Activated naive CD4-positive, alpha-beta T cell treated with anti-CD3 and anti-CD28 coated beads, Interleukin-2, amount 50 U/mL, for 24 hours (primary cell): ENCODE results near the gene OXCT2.

Experiments used
- H3K27ac Mint-ChIP-seq: one replicate; pipeline ENCODE4 v1.8.0; 2021; ENCODE audit warnings: mild to moderate bottlenecking, mixed read lengths
- H3K27me3 Mint-ChIP-seq: one replicate; pipeline ENCODE4 v1.8.0; 2021; ENCODE audit warnings: mixed read lengths
- H3K36me3 Mint-ChIP-seq: one replicate; pipeline ENCODE4 v1.8.0; 2021; ENCODE audit warnings: mixed read lengths
- H3K4me1 Mint-ChIP-seq: one replicate; pipeline ENCODE4 v1.8.0; 2021; ENCODE audit warnings: mixed read lengths
- H3K4me3 Mint-ChIP-seq: one replicate; pipeline ENCODE4 v1.8.0; 2021; ENCODE audit warnings: mild to moderate bottlenecking, mixed read lengths
- H3K9me3 Mint-ChIP-seq: one replicate; pipeline ENCODE4 v1.8.0; 2021; ENCODE audit warnings: mixed read lengths

Gene OXCT2

DNA sequence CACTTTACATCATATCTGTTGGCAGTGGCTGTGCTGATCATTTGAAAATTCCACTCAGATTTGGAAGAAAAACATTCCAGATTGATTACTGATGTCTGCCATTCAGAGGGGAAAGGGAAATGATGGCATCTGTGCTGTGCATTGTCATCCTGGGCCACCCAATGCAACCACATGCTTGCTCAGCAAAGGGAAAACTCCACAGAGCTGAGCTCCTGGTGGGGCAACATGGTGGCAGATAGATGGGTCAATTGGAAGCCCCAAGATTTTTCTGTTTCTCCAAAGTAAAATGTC, 11.8 kb downstream of the OXCT2 start:
- H3K27me3 Mint-ChIP-seq, result no peaks in the 10 kb centered on the region
- peaks cover 6% of the 10 kb centered on the region for H3K36me3 Mint-ChIP-seq
- H3K9me3 Mint-ChIP-seq, result no peaks in the 10 kb centered on the region

GRCh38 chr1:39758556-39759435, 12.4 kb downstream of the OXCT2 start:
- no peak overlapping the region for H3K4me3 Mint-ChIP-seq
- H3K4me1 Mint-ChIP-seq, result no peaks in the 10 kb centered on the region
- no peaks in the 10 kb centered on the region for H3K27me3 Mint-ChIP-seq
- no peak overlapping the region for H3K27ac Mint-ChIP-seq
- H3K9me3 Mint-ChIP-seq, result no peaks in the 10 kb centered on the region
- H3K36me3 Mint-ChIP-seq, result peaks cover 6% of the 10 kb centered on the region

More for the DNA sequence above, 11.8 kb downstream of the OXCT2 start:
- H3K27ac Mint-ChIP-seq, result peak overlapping the region; percentile 23
- no peak overlapping the region for H3K4me3 Mint-ChIP-seq
- H3K4me1 Mint-ChIP-seq, result no peaks in the 10 kb centered on the region

DNA sequence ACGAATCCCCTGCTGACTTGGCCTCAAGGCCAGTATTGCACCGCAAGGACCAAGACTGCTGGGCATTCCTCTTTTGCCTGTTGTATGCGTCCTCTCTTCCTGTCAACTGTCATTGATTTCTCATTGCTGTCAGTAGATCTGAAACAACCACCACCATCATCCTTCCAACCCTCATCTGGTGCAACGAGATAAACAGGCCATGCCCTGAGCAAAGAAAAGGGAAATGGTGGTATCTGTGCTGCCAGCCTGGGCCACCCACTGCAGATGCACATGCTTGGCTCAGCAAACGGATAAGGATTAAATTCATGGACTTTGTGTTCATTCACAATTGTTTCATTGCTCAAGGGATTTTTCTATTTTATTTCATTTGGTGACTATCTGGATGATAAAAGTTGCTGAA, 13.6 kb downstream of the OXCT2 start:
- Mint-ChIP-seq H3K36me3 (peaks cover 8% of the 10 kb centered on the region), H3K9me3 (no peaks in the 10 kb centered on the region), H3K4me1 (no peaks in the 10 kb centered on the region), H3K4me3 (no peak overlapping the region), H3K27ac (peak overlapping the region; percentile 8), H3K27me3 (no peaks in the 10 kb centered on the region)

GRCh38 chr1:39755965-39756659, 15.0 kb downstream of the OXCT2 start:
- Mint-ChIP-seq H3K27me3 (no peaks in the 10 kb centered on the region), H3K36me3 (peaks cover 10% of the 10 kb centered on the region), H3K9me3 (no peaks in the 10 kb centered on the region), H3K4me3 (no peak overlapping the region), H3K4me1 (no peaks in the 10 kb centered on the region), H3K27ac (no peak overlapping the region)

- H3K36me3 Mint-ChIP-seq, result peaks cover 13% of the 10 kb centered on the region
- no peaks in the 10 kb centered on the region for H3K27me3 Mint-ChIP-seq
- H3K27ac Mint-ChIP-seq, result no peak overlapping the region
Measured at GRCh38 chr1:39754906-39755504, 16.1 kb downstream of the OXCT2 start.

GRCh38 chr1:39754026-39754570, 17.1 kb downstream of the OXCT2 start:
- no peaks in the 10 kb centered on the region for H3K4me1 Mint-ChIP-seq
- H3K27me3 Mint-ChIP-seq, result no peaks in the 10 kb centered on the region
- H3K27ac Mint-ChIP-seq, result no peak overlapping the region
- peaks cover 19% of the 10 kb centered on the region for H3K36me3 Mint-ChIP-seq
- no peaks in the 10 kb centered on the region for H3K9me3 Mint-ChIP-seq
- no peak overlapping the region for H3K4me3 Mint-ChIP-seq

More at GRCh38 chr1:39754906-39755504, 16.1 kb downstream of the OXCT2 start:
- no peaks in the 10 kb centered on the region for H3K4me1 Mint-ChIP-seq
- H3K4me3 Mint-ChIP-seq, result no peak overlapping the region
- no peaks in the 10 kb centered on the region for H3K9me3 Mint-ChIP-seq

GRCh38 chr1:39753132-39754025, 17.8 kb downstream of the OXCT2 start:
- Mint-ChIP-seq H3K9me3 (no peaks in the 10 kb centered on the region), H3K27ac (no peak overlapping the region), H3K36me3 (peaks cover 19% of the 10 kb centered on the region), H3K27me3 (no peaks in the 10 kb centered on the region), H3K4me1 (no peaks in the 10 kb centered on the region), H3K4me3 (no peak overlapping the region)

- no peak overlapping the region for H3K4me3 Mint-ChIP-seq
- no peak overlapping the region for H3K27ac Mint-ChIP-seq
- no peaks in the 10 kb centered on the region for H3K4me1 Mint-ChIP-seq
- no peaks in the 10 kb centered on the region for H3K9me3 Mint-ChIP-seq
- peaks cover 19% of the 10 kb centered on the region for H3K36me3 Mint-ChIP-seq
- no peaks in the 10 kb centered on the region for H3K27me3 Mint-ChIP-seq
Measured at GRCh38 chr1:39752703-39753102, 18.4 kb downstream of the OXCT2 start.

DNA sequence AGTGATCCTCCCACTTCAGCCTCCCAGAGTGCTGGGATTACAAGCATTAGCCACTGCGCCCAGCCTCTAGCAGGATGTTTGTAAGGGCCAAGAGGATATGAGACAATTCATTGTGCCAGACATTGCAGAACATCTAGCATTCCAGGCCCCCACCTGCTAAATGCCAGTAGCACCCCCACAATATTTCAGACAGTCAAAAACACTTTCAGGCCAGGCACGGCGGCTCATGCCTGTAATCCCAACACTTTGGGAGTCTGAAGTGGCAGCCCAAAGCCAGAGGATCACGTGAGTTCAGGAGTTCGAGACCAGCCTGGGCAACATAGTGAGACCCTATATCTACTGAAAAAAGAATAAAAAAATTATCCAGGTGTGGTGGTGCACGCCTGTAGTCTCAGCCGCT, 19.6 kb downstream of the OXCT2 start:
- H3K27ac Mint-ChIP-seq, result no peak overlapping the region
- peaks cover 20% of the 10 kb centered on the region for H3K36me3 Mint-ChIP-seq
- no peaks in the 10 kb centered on the region for H3K27me3 Mint-ChIP-seq
- H3K4me3 Mint-ChIP-seq, result no peak overlapping the region
- H3K4me1 Mint-ChIP-seq, result peaks cover 5% of the 10 kb centered on the region
- no peaks in the 10 kb centered on the region for H3K9me3 Mint-ChIP-seq

DNA sequence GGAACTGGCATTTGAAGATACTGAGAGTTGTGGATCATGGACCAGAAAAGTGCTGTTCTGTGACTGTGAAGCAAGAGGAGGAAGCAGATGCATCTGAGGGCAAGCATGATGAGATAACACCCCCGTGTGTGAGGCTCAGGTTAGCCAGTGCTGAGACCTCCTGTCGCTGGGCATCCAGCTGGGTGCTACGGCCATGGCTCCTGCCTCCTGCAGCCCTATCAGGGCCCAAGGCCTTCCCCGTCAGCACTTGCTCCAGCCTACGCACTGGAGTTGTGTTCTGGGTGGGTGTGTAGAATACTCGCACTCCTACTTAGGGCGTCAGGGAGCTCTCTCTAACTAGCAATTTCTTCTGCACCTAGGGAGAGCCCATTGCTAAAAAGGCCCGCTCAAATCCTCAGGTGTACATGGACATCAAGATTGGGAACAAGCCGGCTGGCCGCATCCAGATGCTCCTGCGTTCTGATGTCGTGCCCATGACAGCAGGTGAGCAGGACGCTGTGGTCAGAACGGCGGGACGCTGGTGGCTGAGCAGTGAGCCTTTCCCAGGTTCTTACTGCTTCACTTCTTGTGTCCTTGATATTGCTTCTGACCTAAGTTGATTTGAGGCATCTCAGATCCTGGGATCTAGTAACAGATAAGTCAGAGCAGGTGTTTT, 26.0 kb downstream of the OXCT2 start:
- no peak overlapping the region for H3K4me3 Mint-ChIP-seq
- H3K4me1 Mint-ChIP-seq, result peaks cover 26% of the 10 kb centered on the region
- H3K36me3 Mint-ChIP-seq, result peaks cover 25% of the 10 kb centered on the region
- H3K9me3 Mint-ChIP-seq, result no peaks in the 10 kb centered on the region
- no peak overlapping the region for H3K27ac Mint-ChIP-seq
- no peaks in the 10 kb centered on the region for H3K27me3 Mint-ChIP-seq

GRCh38 chr1:39738622-39739366, 32.4 kb downstream of the OXCT2 start, which contains the start of gene PPIE:
PPIE (plus strand) TSS chr1:39738882; CDS start chr1:39738901, 19 bp downstream.
- Mint-ChIP-seq H3K4me1 (peaks cover 46% of the 10 kb centered on the region), H3K9me3 (no peaks in the 10 kb centered on the region), H3K4me3 (peak within 1 kb of the TSS; percentile 98), H3K27ac (peak within 1 kb of the TSS; percentile 97), H3K36me3 (peaks cover 2% of the 10 kb centered on the region), H3K27me3 (peaks cover 6% of the 10 kb centered on the region)

GRCh38 chr1:39737546-39738169, 33.5 kb downstream of the OXCT2 start:
- H3K4me1 Mint-ChIP-seq, result peaks cover 46% of the 10 kb centered on the region
- no peak overlapping the region for H3K27ac Mint-ChIP-seq
- peak overlapping the region; percentile 98 for H3K4me3 Mint-ChIP-seq
- peaks cover 2% of the 10 kb centered on the region for H3K36me3 Mint-ChIP-seq
- H3K27me3 Mint-ChIP-seq, result peaks cover 7% of the 10 kb centered on the region
- no peaks in the 10 kb centered on the region for H3K9me3 Mint-ChIP-seq

DNA sequence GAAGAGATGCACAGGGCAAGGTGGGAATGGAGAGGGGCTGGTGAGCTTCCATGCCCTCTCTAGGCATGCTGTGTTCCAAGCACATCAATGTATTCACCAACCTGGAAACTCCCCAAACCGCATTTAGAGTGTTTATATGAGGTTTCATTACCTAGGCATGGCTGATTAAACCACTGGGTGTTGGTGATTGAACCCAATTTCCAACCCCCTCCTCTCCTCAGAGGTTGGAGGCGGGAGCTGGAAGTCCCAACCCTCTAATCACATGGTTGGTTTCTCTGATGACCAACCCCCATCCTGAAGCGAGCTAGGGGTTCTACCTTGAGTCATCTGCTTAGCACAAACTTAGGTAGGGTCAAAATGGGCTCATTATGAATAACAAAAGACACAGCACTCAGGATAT, 35.4 kb downstream of the OXCT2 start:
- Mint-ChIP-seq H3K9me3 (no peaks in the 10 kb centered on the region), H3K27me3 (peaks cover 10% of the 10 kb centered on the region), H3K4me3 (no peak overlapping the region), H3K4me1 (peaks cover 34% of the 10 kb centered on the region), H3K36me3 (no peaks in the 10 kb centered on the region), H3K27ac (no peak overlapping the region)

DNA sequence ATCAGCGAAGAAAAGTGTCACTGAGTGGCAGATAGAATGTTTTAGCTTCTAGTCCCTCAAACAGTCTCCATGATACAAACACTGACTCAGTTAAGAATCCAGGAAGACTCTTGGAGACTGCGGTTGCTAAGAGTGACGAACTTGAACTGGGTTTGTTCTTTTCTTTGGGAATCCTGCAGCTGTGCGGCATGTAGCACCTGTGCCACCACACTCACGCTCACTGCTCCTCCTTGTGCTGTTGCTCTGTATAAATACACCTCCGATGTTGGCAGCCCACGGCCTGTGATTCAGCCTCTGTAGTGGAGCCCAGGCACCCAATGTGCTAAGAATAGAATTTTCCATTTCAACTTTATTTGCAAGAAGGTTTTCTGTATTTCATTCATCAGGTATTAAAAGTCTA, 38.0 kb downstream of the OXCT2 start:
- peaks cover 32% of the 10 kb centered on the region for H3K27me3 Mint-ChIP-seq

More for the DNA sequence above, 38.0 kb downstream of the OXCT2 start:
- Mint-ChIP-seq H3K36me3 (no peaks in the 10 kb centered on the region), H3K4me1 (peaks cover 17% of the 10 kb centered on the region), H3K27ac (no peak overlapping the region), H3K4me3 (no peak overlapping the region), H3K9me3 (no peaks in the 10 kb centered on the region)
